ENCODE results near the gene PAPOLB. TPM values are rescaled to one million over a fixed set of nuclear protein-coding genes. Genes with fewer than 3 reads are reported as not detected.

PAPOLB gene
- total RNA-seq, 1 experiment from 2014 or later, result not detected

- Mint-ChIP-seq H3K27ac (ENCODE audit: low read depth, unreplicated experiment) (no peak overlapping the region), H3K27me3 (ENCODE audit: insufficient read depth, unreplicated experiment) (peaks cover 4% of the 10 kb centered on the region)
- intact Hi-C loops (cut with micrococcal nuclease), result no loop called here
These were observed 42.0 kb downstream of the PAPOLB start for GRCh38 chr7:4819560-4820404.

GRCh38 chr7:4818000-4818794 is 43.6 kb downstream of the PAPOLB start:
- ChIA-PET CTCF (interaction anchor here (0.6 kb wide), 1 partner anchor 1567 kb away, joined by 3 read pairs; no protein-coding TSS in a partner anchor), POLR2A (no interaction called here)
- intact Hi-C loops (cut with micrococcal nuclease), result no loop called here
- Mint-ChIP-seq H3K4me1 (ENCODE audit: insufficient read depth, unreplicated experiment) (no peaks in the 10 kb centered on the region), H3K36me3 (ENCODE audit: insufficient read depth, unreplicated experiment) (no peaks in the 10 kb centered on the region), H3K27me3 (ENCODE audit: insufficient read depth, unreplicated experiment) (no peaks in the 10 kb centered on the region), H3K9me3 (ENCODE audit: unreplicated experiment) (peaks cover 1% of the 10 kb centered on the region), H3K4me3 (ENCODE audit: unreplicated experiment) (no peak overlapping the region), H3K27ac (ENCODE audit: low read depth, unreplicated experiment) (no peak overlapping the region)
- no TSS peak for BruUV-seq (replicated peaks)
- DNase-seq (ENCODE audit: unreplicated experiment), result no peak
- no peak for TF ChIP-seq CTCF (IDR thresholded peaks at IDR 0.05; ENCODE audit: unreplicated experiment)

More at GRCh38 chr7:4819560-4820404, 42.0 kb downstream of the PAPOLB start:
- no peak overlapping the region for H3K4me3 Mint-ChIP-seq (ENCODE audit: unreplicated experiment)
- BruUV-seq (replicated peaks), result no TSS peak
- H3K36me3 Mint-ChIP-seq (ENCODE audit: insufficient read depth, unreplicated experiment), result no peaks in the 10 kb centered on the region
- H3K4me1 Mint-ChIP-seq (ENCODE audit: insufficient read depth, unreplicated experiment), result no peaks in the 10 kb centered on the region
- no peak for TF ChIP-seq CTCF (IDR thresholded peaks at IDR 0.05; ENCODE audit: unreplicated experiment)
- DNase-seq (ENCODE audit: unreplicated experiment), result no peak
- POLR2A ChIA-PET, result interaction anchor here (0.8 kb wide), 1 partner anchor 45 kb away, joined by 4 read pairs; the partner anchor contains the start of gene AP5Z1
- H3K9me3 Mint-ChIP-seq (ENCODE audit: unreplicated experiment), result no peaks in the 10 kb centered on the region
- CTCF ChIA-PET, result interaction anchor here (0.6 kb wide), 1 partner anchor 1210 kb away, joined by 3 read pairs; no protein-coding TSS in a partner anchor

GRCh38 chr7:4817178-4817901 is 44.5 kb downstream of the PAPOLB start:
- BruUV-seq (replicated peaks), result no TSS peak

More at GRCh38 chr7:4817178-4817901, 44.5 kb downstream of the PAPOLB start:
- Mint-ChIP-seq H3K9me3 (ENCODE audit: unreplicated experiment) (peaks cover 10% of the 10 kb centered on the region), H3K27ac (ENCODE audit: low read depth, unreplicated experiment) (no peak overlapping the region), H3K36me3 (ENCODE audit: insufficient read depth, unreplicated experiment) (no peaks in the 10 kb centered on the region), H3K4me3 (ENCODE audit: unreplicated experiment) (no peak overlapping the region), H3K4me1 (ENCODE audit: insufficient read depth, unreplicated experiment) (no peaks in the 10 kb centered on the region), H3K27me3 (ENCODE audit: insufficient read depth, unreplicated experiment) (no peaks in the 10 kb centered on the region)
- ChIA-PET POLR2A (interaction anchor here (1.6 kb wide), 1 partner anchor 42 kb away, joined by 5 read pairs; the partner anchor contains the start of gene AP5Z1), CTCF (interaction anchor here (0.6 to 1.1 kb wide), 4 partner anchors 31 to 1566 kb away, joined by 3 to 4 read pairs (median 3); no protein-coding TSS in a partner anchor)
- DNase-seq (ENCODE audit: unreplicated experiment), result no peak
- intact Hi-C loops (cut with micrococcal nuclease), result no loop called here
- no peak for TF ChIP-seq CTCF (IDR thresholded peaks at IDR 0.05; ENCODE audit: unreplicated experiment)
